Endothelial cell of umbilical vein (primary cell): ENCODE data around the gene LPP.

Source experiments
- FOS ChIP-seq: IDR thresholded peaks from 2 replicates; pipeline ENCODE4 v1.6.1; 2011; ENCODE audit warnings: mild to moderate bottlenecking, low read length, moderate library complexity, borderline replicate concordance; ENCODE audit not compliant: insufficient read depth
- MYC ChIP-seq: IDR thresholded peaks from one replicate; pipeline ENCODE4 v1.6.1; 2011; ENCODE audit warnings: mild to moderate bottlenecking, low read depth, low read length
- POLR2A ChIP-seq: IDR thresholded peaks from 2 replicates; pipeline ENCODE4 v1.6.1; 2012; ENCODE audit warnings: low read depth, mild to moderate bottlenecking, control low read depth, low read length
- TF ChIP-seq, protein P1 (sequence below), 2 donors: IDR thresholded peaks; 1 replicate in 1 of 2; 2 replicates in 1 of 2; pipeline ENCODE4 v1.5.1; 2011; ENCODE audit warnings: low read length in 2 of 2, mild to moderate bottlenecking in 2 of 2, moderate library complexity in 2 of 2, control low read depth in 1 of 2, inconsistent platforms in 1 of 2, low read depth in 1 of 2; ENCODE audit not compliant: insufficient read depth in 1 of 2; ENCODE audit errors: extremely low read depth in 1 of 2

DNA sequence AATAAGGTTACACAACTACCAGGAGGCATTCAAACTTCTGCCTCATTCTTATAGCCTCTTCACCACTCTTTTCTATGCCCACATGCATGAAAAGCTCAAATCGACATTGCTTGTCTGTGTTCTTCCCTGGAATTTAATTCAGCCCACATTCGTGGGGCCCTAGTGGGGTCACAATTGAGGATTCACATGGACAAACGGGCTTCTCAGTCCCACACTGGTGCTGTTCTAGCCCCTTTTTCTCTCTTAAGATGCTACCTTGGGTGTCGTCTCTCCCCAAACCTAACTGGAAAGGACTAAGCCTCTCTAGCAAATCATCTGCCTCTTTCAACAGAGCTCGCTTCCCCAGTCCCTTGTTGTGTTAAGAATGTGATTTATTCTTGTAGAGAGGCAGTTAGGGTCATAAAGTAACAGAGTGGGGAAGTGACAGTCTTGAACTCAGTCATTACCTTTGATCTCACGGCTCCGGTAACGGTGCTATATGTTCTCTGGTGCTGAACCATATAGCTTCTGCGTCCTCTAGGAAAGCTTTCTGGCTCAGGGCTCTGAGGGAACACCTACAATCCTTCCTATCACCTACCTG, 4.9 kb downstream of the LPP start:
- TF ChIP-seq, protein P1, sequence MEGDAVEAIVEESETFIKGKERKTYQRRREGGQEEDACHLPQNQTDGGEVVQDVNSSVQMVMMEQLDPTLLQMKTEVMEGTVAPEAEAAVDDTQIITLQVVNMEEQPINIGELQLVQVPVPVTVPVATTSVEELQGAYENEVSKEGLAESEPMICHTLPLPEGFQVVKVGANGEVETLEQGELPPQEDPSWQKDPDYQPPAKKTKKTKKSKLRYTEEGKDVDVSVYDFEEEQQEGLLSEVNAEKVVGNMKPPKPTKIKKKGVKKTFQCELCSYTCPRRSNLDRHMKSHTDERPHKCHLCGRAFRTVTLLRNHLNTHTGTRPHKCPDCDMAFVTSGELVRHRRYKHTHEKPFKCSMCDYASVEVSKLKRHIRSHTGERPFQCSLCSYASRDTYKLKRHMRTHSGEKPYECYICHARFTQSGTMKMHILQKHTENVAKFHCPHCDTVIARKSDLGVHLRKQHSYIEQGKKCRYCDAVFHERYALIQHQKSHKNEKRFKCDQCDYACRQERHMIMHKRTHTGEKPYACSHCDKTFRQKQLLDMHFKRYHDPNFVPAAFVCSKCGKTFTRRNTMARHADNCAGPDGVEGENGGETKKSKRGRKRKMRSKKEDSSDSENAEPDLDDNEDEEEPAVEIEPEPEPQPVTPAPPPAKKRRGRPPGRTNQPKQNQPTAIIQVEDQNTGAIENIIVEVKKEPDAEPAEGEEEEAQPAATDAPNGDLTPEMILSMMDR (IDR thresholded peaks at IDR 0.05; ENCODE audit: extremely low read depth in 1 of 2, insufficient read depth in 1 of 2, low read depth in 1 of 2, low read length in 2 of 2), result no peak
- TF ChIP-seq MYC (no peak), FOS (no peak), POLR2A (no peak)
